Body of pancreas (tissue), 4 donors: ENCODE results near the gene ACAP3. TPM values are rescaled to one million over a fixed set of nuclear protein-coding genes. Genes with fewer than 3 reads are reported as not detected.

Experiments used
- ATAC-seq: fragments of 150-250 bp; one replicate; pipeline ENCODE4 v1.9.1; 2016
- DNase-seq, 4 donors: peaks; one replicate each; pipeline ENCODE4 v3.0.0-alpha.2; 2019
- H3K27ac ChIP-seq, 4 donors: fragments of 200-600 bp; sonication (generic); 1 replicate in 3 of 4; 2 replicates in 1 of 4; pipeline versions ENCODE4 v1.5.1 to v1.6.1; 2016 to 2019; ENCODE audit warnings: mild to moderate bottlenecking in 1 of 4, mixed read lengths in 1 of 4, moderate library complexity in 1 of 4
- H3K27me3 ChIP-seq, 2 donors: fragments of 200-600 bp; sonication (generic); one replicate each; pipeline ENCODE4 v1.6.0; 2016; ENCODE audit warnings: mild to moderate bottlenecking in 1 of 2
- H3K36me3 ChIP-seq, 2 donors: fragments of 200-600 bp; sonication (generic); replicated peaks in 1 of 2; 2 replicates each; pipeline ENCODE4 v1.5.1; 2016; ENCODE audit warnings: low read depth in 2 of 2; ENCODE audit not compliant: insufficient read depth in 1 of 2
- H3K4me1 ChIP-seq: fragments of 200-600 bp; sonication (generic); one replicate; pipeline ENCODE4 v1.6.0; 2016
- H3K4me3 ChIP-seq, 2 donors: fragments of 200-600 bp; sonication (generic); 1 replicate in 1 of 2; 2 replicates in 1 of 2; pipeline ENCODE4 v1.5.1; 2016 to 2019
- H3K9me3 ChIP-seq, 3 donors: fragments of 200-600 bp; sonication (generic); 1 replicate in 2 of 3; 2 replicates in 1 of 3; pipeline ENCODE4 v1.5.1; 2016
- POLR2A ChIP-seq, 3 donors: fragments of 450-650 bp; IDR thresholded peaks; one replicate each; pipeline ENCODE4 v1.6.1; 2016; ENCODE audit warnings: antibody characterized with exemption in 3 of 3, mild to moderate bottlenecking in 2 of 3
- WGBS, 2 donors: methylation state at CpG; one replicate each; pipeline ENCODE4 v1.1.5; 2017; 5-methylcytosine and 5-hydroxymethylcytosine counted together
- intact Hi-C: fragments of 100-400 bp; cut with DNase I; formaldehyde crosslinking; loops from one replicate; pipeline ENCODE4 v1.15.1; 2023
- total RNA-seq, 2 donors: library from RNA; depleted of rRNA; stranded (reverse); fragments of >200 nt; gene quantifications; one replicate each; pipeline ENCODE4 v1.1.0, GENCODE V29; 2016
- TF ChIP-seq, protein P1 (sequence below), 7 experiments: fragments of 450-650 bp in 4 of 7; fragments of 200-600 bp in 3 of 7; sonication (generic) in 3 of 7; IDR thresholded peaks; one replicate each; pipeline ENCODE4 v1.5.1; 2016 to 2019; ENCODE audit warnings: antibody characterized with exemption in 7 of 7

Gene ACAP3, protein sequence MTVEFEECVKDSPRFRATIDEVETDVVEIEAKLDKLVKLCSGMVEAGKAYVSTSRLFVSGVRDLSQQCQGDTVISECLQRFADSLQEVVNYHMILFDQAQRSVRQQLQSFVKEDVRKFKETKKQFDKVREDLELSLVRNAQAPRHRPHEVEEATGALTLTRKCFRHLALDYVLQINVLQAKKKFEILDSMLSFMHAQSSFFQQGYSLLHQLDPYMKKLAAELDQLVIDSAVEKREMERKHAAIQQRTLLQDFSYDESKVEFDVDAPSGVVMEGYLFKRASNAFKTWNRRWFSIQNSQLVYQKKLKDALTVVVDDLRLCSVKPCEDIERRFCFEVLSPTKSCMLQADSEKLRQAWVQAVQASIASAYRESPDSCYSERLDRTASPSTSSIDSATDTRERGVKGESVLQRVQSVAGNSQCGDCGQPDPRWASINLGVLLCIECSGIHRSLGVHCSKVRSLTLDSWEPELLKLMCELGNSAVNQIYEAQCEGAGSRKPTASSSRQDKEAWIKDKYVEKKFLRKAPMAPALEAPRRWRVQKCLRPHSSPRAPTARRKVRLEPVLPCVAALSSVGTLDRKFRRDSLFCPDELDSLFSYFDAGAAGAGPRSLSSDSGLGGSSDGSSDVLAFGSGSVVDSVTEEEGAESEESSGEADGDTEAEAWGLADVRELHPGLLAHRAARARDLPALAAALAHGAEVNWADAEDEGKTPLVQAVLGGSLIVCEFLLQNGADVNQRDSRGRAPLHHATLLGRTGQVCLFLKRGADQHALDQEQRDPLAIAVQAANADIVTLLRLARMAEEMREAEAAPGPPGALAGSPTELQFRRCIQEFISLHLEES
- total RNA-seq: 10 to 100 TPM; 37.9 to 53.7 TPM

DNA sequence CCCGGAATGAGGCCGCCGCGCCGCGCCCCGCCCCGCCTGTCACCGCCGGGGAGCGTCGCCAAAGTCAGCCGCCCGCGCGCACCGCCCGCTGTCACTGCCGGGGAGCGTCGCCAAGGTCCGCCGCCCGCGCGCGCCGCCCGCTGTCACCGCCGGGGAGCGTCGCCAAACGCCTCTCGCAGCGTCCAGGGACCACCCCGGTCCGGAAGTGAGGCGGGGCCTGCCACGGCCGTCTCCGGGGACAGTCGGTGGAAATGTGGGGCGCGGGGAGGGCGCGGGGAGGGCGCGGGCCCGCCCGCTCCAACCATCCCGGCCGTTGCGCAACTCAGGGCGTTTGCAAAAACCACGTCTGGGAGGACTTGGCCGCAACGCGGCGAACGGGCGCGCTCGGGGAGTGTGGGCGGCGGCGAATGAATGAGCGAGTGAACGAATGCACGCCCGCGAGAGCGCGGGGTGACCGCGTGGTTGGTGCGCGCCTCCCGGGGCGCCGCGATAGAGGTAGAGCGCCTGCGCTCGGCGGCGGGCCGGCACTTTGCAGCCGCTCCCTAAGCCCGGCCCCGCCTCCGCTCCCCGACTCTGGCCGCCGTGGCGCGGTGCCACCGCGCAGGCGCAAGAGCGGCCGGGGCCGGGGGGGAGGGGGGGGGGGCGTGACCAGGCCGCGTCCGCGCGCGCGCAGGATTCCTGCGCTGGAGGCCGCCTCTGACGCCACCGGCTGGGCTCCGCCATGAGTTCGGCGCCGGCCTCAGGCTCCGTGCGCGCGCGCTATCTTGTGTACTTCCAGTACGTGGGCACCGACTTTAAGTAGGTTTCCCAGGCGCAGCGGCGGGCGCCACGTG, at the start of gene ACAP3, which contains the start of gene PUSL1:
Gene ACAP3 (minus strand): TSS at position 8 of the 833 bp plus-strand sequence. CDS start 115 bp downstream, outside the sequence.
Gene PUSL1 (plus strand): TSS at position 675 of the 833 bp plus-strand sequence. CDS start 47 bp downstream, at position 722.
- ATAC-seq: peak; percentile 81
- Histone ChIP-seq H3K4me3 (peak within 1 kb of the TSS; percentile 78 to 91), H3K27ac (peak within 1 kb of the TSS; percentile 83 to 97 (median 91)), H3K4me1 (peaks cover 51% of the 10 kb centered on the region), H3K36me3 (peaks cover 6 to 15% of the 10 kb centered on the region in 2 donors), H3K27me3 (no peaks in the 10 kb centered on the region), H3K9me3 (no peaks in the 10 kb centered on the region)
- TF ChIP-seq, protein P1, sequence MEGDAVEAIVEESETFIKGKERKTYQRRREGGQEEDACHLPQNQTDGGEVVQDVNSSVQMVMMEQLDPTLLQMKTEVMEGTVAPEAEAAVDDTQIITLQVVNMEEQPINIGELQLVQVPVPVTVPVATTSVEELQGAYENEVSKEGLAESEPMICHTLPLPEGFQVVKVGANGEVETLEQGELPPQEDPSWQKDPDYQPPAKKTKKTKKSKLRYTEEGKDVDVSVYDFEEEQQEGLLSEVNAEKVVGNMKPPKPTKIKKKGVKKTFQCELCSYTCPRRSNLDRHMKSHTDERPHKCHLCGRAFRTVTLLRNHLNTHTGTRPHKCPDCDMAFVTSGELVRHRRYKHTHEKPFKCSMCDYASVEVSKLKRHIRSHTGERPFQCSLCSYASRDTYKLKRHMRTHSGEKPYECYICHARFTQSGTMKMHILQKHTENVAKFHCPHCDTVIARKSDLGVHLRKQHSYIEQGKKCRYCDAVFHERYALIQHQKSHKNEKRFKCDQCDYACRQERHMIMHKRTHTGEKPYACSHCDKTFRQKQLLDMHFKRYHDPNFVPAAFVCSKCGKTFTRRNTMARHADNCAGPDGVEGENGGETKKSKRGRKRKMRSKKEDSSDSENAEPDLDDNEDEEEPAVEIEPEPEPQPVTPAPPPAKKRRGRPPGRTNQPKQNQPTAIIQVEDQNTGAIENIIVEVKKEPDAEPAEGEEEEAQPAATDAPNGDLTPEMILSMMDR (IDR thresholded peaks at IDR 0.05): peak in 4 of 7 experiments; percentile 20 to 38 (median 30)
- TF ChIP-seq POLR2A (IDR thresholded peaks at IDR 0.05): peak in 2 of 3 donors; percentile 35
- 0% methylated on average over 121 of the region's 131 CpGs; no CpG with 5 or more reads in 1 of the 2 donors for WGBS, 2 donors
- DNase-seq: peak; percentile 86 to 87 (median 87)
- intact Hi-C loops: no loop called here

DNA sequence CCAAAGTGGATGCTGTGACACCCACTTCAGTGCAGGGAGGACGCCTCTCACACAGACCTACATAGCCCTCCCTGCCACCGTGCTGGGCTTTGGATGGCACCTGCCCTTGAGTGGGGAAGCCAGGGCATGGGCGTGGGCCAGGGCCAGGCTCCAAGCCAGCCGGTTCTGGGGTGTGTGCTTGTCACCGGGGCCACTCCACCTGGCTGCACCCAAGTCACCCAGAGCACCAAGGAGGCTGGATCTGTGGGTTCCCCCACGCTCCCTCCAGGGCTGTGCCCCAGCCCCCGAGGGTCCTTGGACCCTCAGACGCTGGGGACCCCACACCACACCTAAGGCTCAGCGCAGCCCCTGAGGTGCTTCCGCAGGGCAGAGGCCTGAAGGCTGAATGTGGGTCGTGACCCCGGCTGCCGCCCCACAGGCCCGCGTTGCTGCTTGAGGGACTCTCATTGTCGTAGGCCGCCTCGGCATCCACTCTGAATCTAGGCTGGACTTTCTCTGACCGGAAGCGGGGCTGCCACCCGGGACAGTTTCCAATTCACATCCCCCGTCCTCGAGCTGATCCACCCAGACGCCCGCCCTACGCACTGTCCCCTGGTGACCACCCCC, 49.2 kb upstream of the ACAP3 start:
- Histone ChIP-seq H3K9me3 (no peaks in the 10 kb centered on the region), H3K27ac (no peak overlapping the region), H3K4me1 (peaks cover 22% of the 10 kb centered on the region), H3K4me3 (no peak overlapping the region), H3K36me3 (no peaks in the 10 kb centered on the region), H3K27me3 (peaks cover 0 to 32% of the 10 kb centered on the region in 2 donors)
- DNase-seq (peak in 1 of 4 donors; percentile 18), ATAC-seq (no peak)
- WGBS, 2 donors: 0 to 51% methylated on average over 2 to 19 of the region's 26 CpGs
- intact Hi-C loops: no loop called here
- no peak for TF ChIP-seq POLR2A (IDR thresholded peaks at IDR 0.05)
- TF ChIP-seq, protein P1 (IDR thresholded peaks at IDR 0.05): no peak

DNA sequence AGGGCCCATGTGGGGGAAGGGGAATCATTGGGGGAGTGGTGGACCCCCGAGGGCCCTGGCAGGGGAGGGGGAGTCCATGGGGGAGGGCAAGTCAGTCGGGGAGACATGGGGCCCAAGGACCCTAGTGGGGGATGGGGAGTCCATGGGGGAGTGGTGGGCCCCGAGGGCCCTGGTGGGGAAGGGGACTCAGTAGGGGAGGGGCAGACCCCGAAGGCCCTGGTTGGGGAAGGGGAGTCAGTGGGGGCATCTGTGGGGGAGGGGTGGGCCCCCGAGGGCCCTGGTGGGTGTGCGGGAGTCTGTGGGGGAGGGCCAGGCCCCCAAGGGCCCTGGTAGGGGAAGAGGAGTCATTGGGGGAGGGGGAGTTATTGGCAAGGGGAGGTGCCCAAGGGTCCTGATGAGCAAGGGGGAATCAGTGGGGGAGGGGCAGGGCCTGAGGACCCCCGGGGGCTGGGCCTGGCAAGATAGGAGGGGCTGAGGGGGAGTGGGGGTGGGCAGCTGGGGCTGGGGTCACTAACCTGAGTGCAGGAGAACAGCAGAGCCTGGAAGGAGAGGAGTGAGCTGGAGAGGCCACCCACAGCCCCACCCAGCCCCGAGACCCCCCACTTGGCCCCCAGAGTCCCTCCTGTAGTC, 48.6 kb upstream of the ACAP3 start:
- Histone ChIP-seq H3K27me3 (peaks cover 0 to 32% of the 10 kb centered on the region in 2 donors), H3K27ac (no peak overlapping the region), H3K4me1 (peaks cover 22% of the 10 kb centered on the region), H3K4me3 (no peak overlapping the region), H3K36me3 (no peaks in the 10 kb centered on the region), H3K9me3 (no peaks in the 10 kb centered on the region)
- intact Hi-C loops: no loop called here
- WGBS, 2 donors: 48 to 51% methylated on average over 2 to 6 of the region's 8 CpGs
- DNase-seq (no peak), ATAC-seq (no peak)
- TF ChIP-seq, protein P1 (IDR thresholded peaks at IDR 0.05): no peak
- TF ChIP-seq POLR2A (IDR thresholded peaks at IDR 0.05): no peak

DNA sequence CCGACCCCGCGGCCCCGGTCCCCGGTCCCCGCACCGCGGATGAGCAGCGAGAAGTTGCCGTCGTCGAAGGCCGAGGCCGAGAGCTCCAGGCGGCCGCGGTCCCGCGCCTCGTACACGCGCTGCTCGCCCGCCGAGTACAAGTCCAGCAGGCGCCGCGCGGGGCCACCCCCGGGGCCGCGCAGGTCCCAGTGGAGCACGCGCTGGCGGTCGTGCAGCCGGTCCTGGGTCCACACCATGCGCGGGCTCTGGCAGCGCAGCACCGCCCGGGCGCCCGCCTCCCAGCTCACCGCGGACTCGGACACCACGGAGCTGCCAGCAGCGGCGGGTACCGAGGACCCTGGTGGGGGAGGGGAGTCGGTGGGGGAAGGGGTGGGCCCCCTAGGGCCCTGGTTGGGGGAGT, 47.7 kb upstream of the ACAP3 start:
- H3K27me3 ChIP-seq: peaks cover 0 to 32% of the 10 kb centered on the region in 2 donors
- DNase-seq (peak in 2 of 4 donors; percentile 38 to 47), ATAC-seq (peak; percentile 30)
- H3K36me3 ChIP-seq: no peaks in the 10 kb centered on the region
- WGBS, 2 donors: 1% methylated on average over 19 of the region's 52 CpGs; no CpG with 5 or more reads in 1 of the 2 donors
- no peak for TF ChIP-seq POLR2A (IDR thresholded peaks at IDR 0.05)
- H3K9me3 ChIP-seq: no peaks in the 10 kb centered on the region
- intact Hi-C loops: no loop called here
- peaks cover 22% of the 10 kb centered on the region for H3K4me1 ChIP-seq
- no peak overlapping the region for H3K4me3 ChIP-seq
- H3K27ac ChIP-seq: no peak overlapping the region
